GM12874 (cell line): Measurements from ENCODE around the gene TMEM200B.

ENCODE experiments used
- TF ChIP-seq, protein P1 (sequence below): IDR thresholded peaks from 2 replicates; pipeline ENCODE4 v1.5.1; 2011; ENCODE audit warnings: low read depth, mild to moderate bottlenecking, control low read depth, low read length, moderate library complexity; ENCODE audit not compliant: insufficient read depth

Gene TMEM200B

DNA sequence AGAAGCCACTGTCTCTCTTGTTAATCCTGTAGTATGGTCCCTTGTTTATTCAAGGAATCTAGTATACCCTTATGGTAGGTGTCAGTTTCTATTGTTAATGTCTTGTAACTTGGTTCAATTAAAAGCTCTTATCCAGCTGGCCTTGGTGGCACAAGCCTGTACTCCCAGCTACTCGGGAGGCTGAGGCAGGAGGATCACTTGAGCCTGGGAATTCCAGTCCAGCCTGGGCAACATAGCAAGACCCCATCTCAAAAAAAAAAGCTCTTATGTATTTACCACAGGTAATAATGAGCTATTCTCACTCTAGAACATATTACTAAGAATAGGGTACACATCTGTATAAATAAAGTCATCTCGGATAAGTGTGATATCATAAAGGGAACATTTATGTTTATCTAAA, 46.5 kb downstream of the TMEM200B start:
- TF ChIP-seq, protein P1, sequence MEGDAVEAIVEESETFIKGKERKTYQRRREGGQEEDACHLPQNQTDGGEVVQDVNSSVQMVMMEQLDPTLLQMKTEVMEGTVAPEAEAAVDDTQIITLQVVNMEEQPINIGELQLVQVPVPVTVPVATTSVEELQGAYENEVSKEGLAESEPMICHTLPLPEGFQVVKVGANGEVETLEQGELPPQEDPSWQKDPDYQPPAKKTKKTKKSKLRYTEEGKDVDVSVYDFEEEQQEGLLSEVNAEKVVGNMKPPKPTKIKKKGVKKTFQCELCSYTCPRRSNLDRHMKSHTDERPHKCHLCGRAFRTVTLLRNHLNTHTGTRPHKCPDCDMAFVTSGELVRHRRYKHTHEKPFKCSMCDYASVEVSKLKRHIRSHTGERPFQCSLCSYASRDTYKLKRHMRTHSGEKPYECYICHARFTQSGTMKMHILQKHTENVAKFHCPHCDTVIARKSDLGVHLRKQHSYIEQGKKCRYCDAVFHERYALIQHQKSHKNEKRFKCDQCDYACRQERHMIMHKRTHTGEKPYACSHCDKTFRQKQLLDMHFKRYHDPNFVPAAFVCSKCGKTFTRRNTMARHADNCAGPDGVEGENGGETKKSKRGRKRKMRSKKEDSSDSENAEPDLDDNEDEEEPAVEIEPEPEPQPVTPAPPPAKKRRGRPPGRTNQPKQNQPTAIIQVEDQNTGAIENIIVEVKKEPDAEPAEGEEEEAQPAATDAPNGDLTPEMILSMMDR, result no peak
